ENCODE data around the gene TSC22D1.

DNA sequence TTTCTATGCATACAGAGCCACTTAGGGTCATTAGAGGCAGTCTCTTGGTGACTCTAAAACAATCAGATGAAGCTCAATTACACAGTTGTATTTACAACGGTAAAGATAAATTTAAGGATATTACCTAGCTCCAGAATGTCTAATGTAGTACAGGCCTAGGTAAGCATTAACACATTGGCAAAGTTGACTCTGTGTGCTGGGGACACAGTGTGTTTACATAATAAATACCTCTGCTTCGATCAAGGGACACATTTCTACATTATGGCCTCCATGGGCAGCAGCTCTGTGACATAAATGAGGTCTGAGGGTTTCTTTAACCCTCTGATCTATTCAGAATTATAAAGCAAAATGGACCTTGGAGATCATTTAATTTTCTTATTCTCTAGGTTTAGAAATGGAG, 127.8 kb downstream of the TSC22D1 start:
- TF ChIP-seq CTCF (conservative IDR thresholded peaks at IDR 0.05; ENCODE audit: low read length), result no peak
- TF ChIP-seq EZH2phosphoT487 (IDR thresholded peaks at IDR 0.05; ENCODE audit: borderline replicate concordance, low read depth, low read length), result no peak
